BE2C (cell line): Measurements from ENCODE around the gene XRCC4.

Experiments used
- DNase-seq: peaks from one replicate; pipeline ENCODE4 v3.0.0-alpha.2; 2020
- H3K27me3 ChIP-seq: fragments of 250-450 bp; sonication (Bioruptor Pico); 2 replicates; pipeline ENCODE4 v1.5.1; 2020; ENCODE audit warnings: mild to moderate bottlenecking
- H3K36me3 ChIP-seq: fragments of 250-450 bp; sonication (Bioruptor Pico); 2 replicates; pipeline ENCODE4 v1.5.1; 2020; ENCODE audit warnings: mild to moderate bottlenecking
- H3K4me1 ChIP-seq: fragments of 250-450 bp; sonication (Bioruptor Pico); 2 replicates; pipeline ENCODE4 v1.5.1; 2020
- H3K4me3 ChIP-seq: 2 replicates; pipeline ENCODE4 v1.5.1; 2011; ENCODE audit warnings: low read depth, low read length
- H3K9me3 ChIP-seq: fragments of 250-450 bp; sonication (Bioruptor Pico); 2 replicates; pipeline ENCODE4 v1.5.1; 2020
- TF ChIP-seq, protein P1 (sequence below): IDR thresholded peaks from 2 replicates; pipeline ENCODE4 v1.5.1; 2012; ENCODE audit warnings: mild to moderate bottlenecking, low read depth, low read length

XRCC4 gene

DNA sequence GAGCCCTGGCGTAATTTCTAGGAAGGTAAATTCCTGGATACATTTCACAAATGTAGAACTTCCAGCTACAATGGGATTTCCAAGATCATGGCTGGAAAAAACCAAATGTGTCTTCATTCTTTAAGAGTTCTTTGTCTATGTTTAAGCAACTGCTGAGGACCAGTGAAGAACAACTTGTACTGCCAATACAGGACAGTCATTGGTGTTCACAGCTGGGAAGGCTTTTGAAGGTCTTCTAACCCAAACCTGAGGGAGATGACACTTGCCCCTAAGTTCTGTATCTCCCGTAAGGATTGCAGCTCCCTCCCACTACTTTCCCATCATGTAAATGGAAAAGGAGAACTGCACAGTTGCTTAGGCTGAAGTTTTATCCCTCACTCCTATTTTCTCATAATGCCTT lies 28.5 kb upstream of the XRCC4 start:
- peaks cover 4% of the 10 kb centered on the region for H3K36me3 ChIP-seq
- no peak for DNase-seq

DNA sequence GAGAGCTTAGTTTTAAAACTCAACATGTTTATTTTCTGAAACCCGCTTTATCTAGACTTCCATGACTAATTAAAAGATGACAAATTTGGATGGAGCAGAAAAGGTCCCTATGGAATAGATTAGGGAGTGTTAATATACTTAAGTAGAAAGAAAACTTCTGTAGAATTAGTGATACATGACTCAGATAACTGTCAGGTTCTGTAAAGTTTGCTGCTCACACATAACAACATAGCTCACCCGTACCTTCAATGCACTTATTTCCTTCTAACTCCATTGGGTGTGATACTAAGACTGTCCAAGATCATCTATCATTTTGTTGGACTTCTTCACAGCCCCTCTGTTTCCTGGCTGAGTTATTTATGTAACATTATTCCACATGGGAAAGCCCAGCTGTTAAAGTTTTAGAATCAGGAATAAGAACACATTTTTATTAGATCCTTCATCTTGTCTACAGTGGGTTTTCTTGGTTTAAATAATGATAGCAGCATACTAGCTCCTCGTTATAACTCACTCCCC lies 27.9 kb upstream of the XRCC4 start:
- peaks cover 9% of the 10 kb centered on the region for H3K36me3 ChIP-seq
- TF ChIP-seq, protein P1, sequence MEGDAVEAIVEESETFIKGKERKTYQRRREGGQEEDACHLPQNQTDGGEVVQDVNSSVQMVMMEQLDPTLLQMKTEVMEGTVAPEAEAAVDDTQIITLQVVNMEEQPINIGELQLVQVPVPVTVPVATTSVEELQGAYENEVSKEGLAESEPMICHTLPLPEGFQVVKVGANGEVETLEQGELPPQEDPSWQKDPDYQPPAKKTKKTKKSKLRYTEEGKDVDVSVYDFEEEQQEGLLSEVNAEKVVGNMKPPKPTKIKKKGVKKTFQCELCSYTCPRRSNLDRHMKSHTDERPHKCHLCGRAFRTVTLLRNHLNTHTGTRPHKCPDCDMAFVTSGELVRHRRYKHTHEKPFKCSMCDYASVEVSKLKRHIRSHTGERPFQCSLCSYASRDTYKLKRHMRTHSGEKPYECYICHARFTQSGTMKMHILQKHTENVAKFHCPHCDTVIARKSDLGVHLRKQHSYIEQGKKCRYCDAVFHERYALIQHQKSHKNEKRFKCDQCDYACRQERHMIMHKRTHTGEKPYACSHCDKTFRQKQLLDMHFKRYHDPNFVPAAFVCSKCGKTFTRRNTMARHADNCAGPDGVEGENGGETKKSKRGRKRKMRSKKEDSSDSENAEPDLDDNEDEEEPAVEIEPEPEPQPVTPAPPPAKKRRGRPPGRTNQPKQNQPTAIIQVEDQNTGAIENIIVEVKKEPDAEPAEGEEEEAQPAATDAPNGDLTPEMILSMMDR = no peak
- H3K4me1 ChIP-seq = peaks cover 11% of the 10 kb centered on the region
- H3K4me3 ChIP-seq = no peak overlapping the region
- DNase-seq = no peak
- H3K9me3 ChIP-seq = no peaks in the 10 kb centered on the region
- no peaks in the 10 kb centered on the region for H3K27me3 ChIP-seq

More for the DNA sequence above, 28.5 kb upstream of the XRCC4 start:
- TF ChIP-seq, protein P1 = no peak
- no peak overlapping the region for H3K4me3 ChIP-seq
- peaks cover 11% of the 10 kb centered on the region for H3K4me1 ChIP-seq
- no peaks in the 10 kb centered on the region for H3K9me3 ChIP-seq
- H3K27me3 ChIP-seq = no peaks in the 10 kb centered on the region

DNA sequence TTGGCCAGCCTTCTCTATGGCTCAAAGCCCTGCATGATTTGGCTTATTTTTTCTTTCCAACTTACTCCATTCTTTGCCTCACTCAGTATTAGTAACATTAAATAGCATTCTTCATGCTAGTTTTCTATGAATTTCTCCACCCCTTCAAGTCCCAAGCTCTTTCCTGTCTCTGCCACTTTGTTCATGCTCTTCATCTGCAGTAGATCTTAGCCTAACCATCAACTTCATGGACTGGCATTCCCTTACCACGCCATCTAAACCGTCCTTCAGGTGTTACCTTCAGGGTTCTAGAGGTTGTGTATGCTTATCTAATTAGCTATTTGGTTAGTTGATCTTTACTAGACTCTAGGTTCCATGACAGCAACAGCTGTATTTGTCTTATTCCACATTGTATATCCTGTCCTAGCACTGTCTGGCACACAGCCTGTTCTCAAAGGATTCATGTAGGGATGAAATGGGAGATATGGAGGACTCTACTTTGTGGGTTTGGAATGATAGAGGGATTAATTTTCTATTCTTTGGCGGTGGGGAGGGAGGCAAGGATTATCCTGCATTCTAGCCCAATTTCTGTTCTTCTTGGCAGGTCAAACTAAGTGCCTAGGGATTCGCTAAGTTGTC lies 26.5 kb upstream of the XRCC4 start:
- H3K9me3 ChIP-seq = no peaks in the 10 kb centered on the region
- TF ChIP-seq, protein P1 = no peak
- H3K4me1 ChIP-seq = peaks cover 5% of the 10 kb centered on the region
- no peak for DNase-seq
- H3K27me3 ChIP-seq = no peaks in the 10 kb centered on the region
- peaks cover 12% of the 10 kb centered on the region for H3K36me3 ChIP-seq
- no peak overlapping the region for H3K4me3 ChIP-seq

DNA sequence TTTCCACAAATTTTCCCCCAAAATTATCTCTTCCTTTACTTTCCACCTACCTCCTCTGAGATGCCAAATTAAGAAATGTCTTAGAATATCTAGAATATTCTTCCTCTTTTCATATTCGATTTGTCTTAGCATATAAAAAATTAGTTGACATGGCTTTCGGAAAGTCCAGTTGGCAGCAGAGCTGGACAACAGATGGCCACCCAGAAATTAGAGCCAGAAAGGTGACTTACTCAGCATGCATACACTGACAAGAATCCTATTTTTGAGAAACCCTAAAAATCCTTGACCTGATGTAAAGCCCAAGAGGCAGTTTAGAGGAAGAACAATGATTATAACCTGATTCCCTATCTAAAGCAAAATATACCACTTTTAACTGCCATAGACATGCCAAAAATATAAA lies 22.2 kb upstream of the XRCC4 start:
- no peak overlapping the region for H3K4me3 ChIP-seq
- no peaks in the 10 kb centered on the region for H3K9me3 ChIP-seq
- TF ChIP-seq, protein P1 = no peak
- H3K27me3 ChIP-seq = no peaks in the 10 kb centered on the region
- H3K36me3 ChIP-seq = peaks cover 20% of the 10 kb centered on the region
- DNase-seq = no peak
- H3K4me1 ChIP-seq = peaks cover 28% of the 10 kb centered on the region

DNA sequence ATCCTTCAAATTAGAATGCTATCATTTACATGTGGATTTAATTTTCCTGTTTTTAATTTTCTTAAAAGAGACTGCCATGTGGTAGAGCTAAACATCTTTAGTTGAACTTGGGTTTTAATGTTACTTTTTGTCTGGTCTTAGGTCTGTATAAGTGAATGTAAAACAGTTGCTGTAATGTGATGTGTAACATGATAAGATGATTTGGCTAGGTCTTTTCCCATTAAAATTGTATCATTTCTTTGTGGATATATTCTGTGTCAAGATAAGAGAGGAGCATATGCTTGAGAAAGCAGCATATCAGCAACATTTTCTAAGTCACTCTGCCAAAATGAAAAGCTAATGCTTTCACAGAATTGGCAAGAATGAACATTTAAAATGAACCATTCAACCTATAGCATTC lies 18.6 kb upstream of the XRCC4 start:
- DNase-seq = no peak
- TF ChIP-seq, protein P1 = no peak
- Histone ChIP-seq H3K4me3 (no peak overlapping the region), H3K4me1 (peaks cover 28% of the 10 kb centered on the region), H3K9me3 (no peaks in the 10 kb centered on the region), H3K36me3 (peaks cover 31% of the 10 kb centered on the region), H3K27me3 (no peaks in the 10 kb centered on the region)

DNA sequence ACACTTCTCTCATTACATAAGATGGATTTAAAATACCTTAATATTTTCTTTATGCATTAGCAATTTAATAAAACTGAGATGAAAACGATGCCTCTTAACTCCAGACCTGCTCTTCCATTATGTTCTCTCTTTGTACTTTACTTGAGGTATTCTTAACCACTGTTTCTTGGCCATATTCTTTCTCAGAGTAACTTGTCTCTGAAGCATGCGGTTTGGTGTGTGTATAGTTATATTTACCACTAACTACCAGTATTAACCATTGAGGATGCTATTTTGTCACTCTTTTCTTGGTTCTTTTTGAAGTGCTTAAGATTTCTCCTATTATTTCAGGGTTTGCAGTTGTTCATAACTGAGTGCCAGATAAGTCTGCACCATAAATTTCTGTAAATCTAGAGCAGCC lies 18.0 kb upstream of the XRCC4 start:
- Histone ChIP-seq H3K4me1 (peaks cover 28% of the 10 kb centered on the region), H3K27me3 (no peaks in the 10 kb centered on the region), H3K9me3 (no peaks in the 10 kb centered on the region), H3K4me3 (no peak overlapping the region), H3K36me3 (peaks cover 27% of the 10 kb centered on the region)
- DNase-seq = no peak
- TF ChIP-seq, protein P1 = no peak
